Thyroid gland (tissue), 4 donors: Measurements from ENCODE around the gene ERC1. TPM values are rescaled to one million over a fixed set of nuclear protein-coding genes. Genes with fewer than 3 reads are reported as not detected.

Experiments
- DNase-seq, 2 donors: peaks; one replicate each; pipeline ENCODE4 v3.0.0-alpha.2; 2019
- H3K27ac ChIP-seq, 3 donors: fragments of 200-600 bp; sonication (generic); 1 replicate in 2 of 3; 2 replicates in 1 of 3; pipeline ENCODE4 v1.5.1; 2016 to 2019; ENCODE audit warnings: mild to moderate bottlenecking in 1 of 3, moderate library complexity in 1 of 3
- H3K27me3 ChIP-seq: fragments of 200-600 bp; sonication (generic); one replicate; pipeline ENCODE4 v1.5.1; 2019
- H3K36me3 ChIP-seq, 2 donors: fragments of 200-600 bp; sonication (generic); one replicate each; pipeline ENCODE4 v1.5.1; 2016 to 2019
- H3K4me1 ChIP-seq, 2 donors: fragments of 200-600 bp; sonication (generic); one replicate each; pipeline ENCODE4 v1.5.1; 2017 to 2019
- H3K4me3 ChIP-seq, 3 donors: fragments of 200-600 bp; sonication (generic); replicated peaks in 1 of 3; 1 replicate in 2 of 3; 2 replicates in 1 of 3; pipeline ENCODE4 v1.5.1; 2016; ENCODE audit warnings: mild to moderate bottlenecking in 1 of 3
- H3K9me3 ChIP-seq: fragments of 200-600 bp; sonication (generic); one replicate; pipeline ENCODE4 v1.5.1; 2017
- CTCF ChIP-seq, 6 experiments: fragments of 200-600 bp in 3 of 6; fragments of 450-650 bp in 3 of 6; sonication (generic) in 3 of 6; IDR thresholded peaks; one replicate each; pipeline ENCODE4 v1.5.1; 2016 to 2019; ENCODE audit warnings: antibody characterized with exemption in 6 of 6, mild to moderate bottlenecking in 2 of 6, inconsistent platforms in 1 of 6, moderate library complexity in 1 of 6
- POLR2A ChIP-seq, 2 donors: fragments of 450-650 bp; IDR thresholded peaks; one replicate each; pipeline ENCODE4 v1.6.1; 2017; ENCODE audit warnings: antibody characterized with exemption in 2 of 2, mild to moderate bottlenecking in 2 of 2, moderate library complexity in 1 of 2
- WGBS, 2 donors: methylation state at CpG; one replicate each; pipeline ENCODE4 v1.1.5; 2017; 5-methylcytosine and 5-hydroxymethylcytosine counted together
- intact Hi-C: fragments of 100-400 bp; cut with DNase I; formaldehyde crosslinking; loops from one replicate; pipeline ENCODE4 v1.15.1; 2023
- total RNA-seq, 4 donors: library from RNA; depleted of rRNA; stranded (reverse); fragments of >200 nt; gene quantifications; one replicate each; pipeline ENCODE4 v1.2.3, GENCODE V29; 2016

ERC1 gene
- total RNA-seq, 4 donors from 2014 or later: 39.8 to 84.2 (median 75.8) TPM

- Histone ChIP-seq H3K27ac (no peak overlapping the region), H3K9me3 (no peaks in the 10 kb centered on the region), H3K27me3 (no peaks in the 10 kb centered on the region), H3K36me3 (no peaks in the 10 kb centered on the region), H3K4me3 (no peak overlapping the region), H3K4me1 (no peaks in the 10 kb centered on the region)
- no peak for TF ChIP-seq CTCF (IDR thresholded peaks at IDR 0.05)
- TF ChIP-seq POLR2A (IDR thresholded peaks at IDR 0.05): no peak
- no peak for DNase-seq
- 91 to 97% methylated on average over 3 of the region's 3 CpGs for WGBS, 2 donors
- intact Hi-C loops: no loop called here
Observed at GRCh38 chr12:1425396-1425729, 434.3 kb downstream of the ERC1 start.

- no peak for TF ChIP-seq CTCF (IDR thresholded peaks at IDR 0.05)
- no peak for TF ChIP-seq POLR2A (IDR thresholded peaks at IDR 0.05)
- Histone ChIP-seq H3K9me3 (no peaks in the 10 kb centered on the region), H3K27me3 (no peaks in the 10 kb centered on the region), H3K4me1 (no peaks in the 10 kb centered on the region), H3K36me3 (no peaks in the 10 kb centered on the region), H3K27ac (no peak overlapping the region), H3K4me3 (no peak overlapping the region)
- WGBS, 2 donors: 89 to 96% methylated on average over 5 of the region's 5 CpGs
- intact Hi-C loops: no loop called here
- no peak for DNase-seq
Observed at GRCh38 chr12:1428671-1429070, 437.6 kb downstream of the ERC1 start.

- TF ChIP-seq POLR2A (IDR thresholded peaks at IDR 0.05): no peak
- no peak for TF ChIP-seq CTCF (IDR thresholded peaks at IDR 0.05)
- H3K9me3 ChIP-seq: no peaks in the 10 kb centered on the region
- DNase-seq: no peak
- no peaks in the 10 kb centered on the region for H3K27me3 ChIP-seq
- intact Hi-C loops: no loop called here
- 85 to 88% methylated on average over 4 of the region's 4 CpGs for WGBS, 2 donors
- no peak overlapping the region for H3K4me3 ChIP-seq
- H3K27ac ChIP-seq: no peak overlapping the region
- H3K36me3 ChIP-seq: no peaks in the 10 kb centered on the region
- peaks cover 0 to under 1% of the 10 kb centered on the region in 2 donors for H3K4me1 ChIP-seq
Observed at GRCh38 chr12:1429980-1430379, 439.0 kb downstream of the ERC1 start.

- Histone ChIP-seq H3K36me3 (no peaks in the 10 kb centered on the region), H3K4me3 (no peak overlapping the region), H3K4me1 (peaks cover 5 to 22% of the 10 kb centered on the region in 2 donors), H3K9me3 (no peaks in the 10 kb centered on the region), H3K27me3 (no peaks in the 10 kb centered on the region), H3K27ac (no peak overlapping the region)
- intact Hi-C loops: no loop called here
- no peak for DNase-seq
- TF ChIP-seq POLR2A (IDR thresholded peaks at IDR 0.05) (no peak), CTCF (IDR thresholded peaks at IDR 0.05) (no peak)
- WGBS, 2 donors: 84 to 88% methylated on average over 14 of the region's 14 CpGs
Observed at GRCh38 chr12:1434296-1434955, 443.4 kb downstream of the ERC1 start.

GRCh38 chr12:1435044-1435443, 444.0 kb downstream of the ERC1 start:
- H3K4me3 ChIP-seq: no peak overlapping the region
- no peaks in the 10 kb centered on the region for H3K36me3 ChIP-seq
- intact Hi-C loops: no loop called here
- H3K27ac ChIP-seq: no peak overlapping the region
- WGBS, 2 donors: 57 to 58% methylated on average over 3 of the region's 3 CpGs
- H3K9me3 ChIP-seq: no peaks in the 10 kb centered on the region
- H3K4me1 ChIP-seq: peaks cover 7 to 27% of the 10 kb centered on the region in 2 donors
- TF ChIP-seq POLR2A (IDR thresholded peaks at IDR 0.05) (no peak), CTCF (IDR thresholded peaks at IDR 0.05) (no peak)
- no peak for DNase-seq
- no peaks in the 10 kb centered on the region for H3K27me3 ChIP-seq
